PC-3 (cell line): Measurements from ENCODE around the gene WNT7A.

ENCODE experiments used
- EZH2 ChIP-seq: fragments of 300-600 bp; sonication (generic); IDR thresholded peaks from one replicate; pipeline ENCODE4 v1.6.1; 2017; ENCODE audit warnings: antibody characterized with exemption, mild to moderate bottlenecking, low read length; ENCODE audit not compliant: unreplicated experiment
- EZH2phosphoT487 ChIP-seq: fragments of 300-600 bp; sonication (generic); IDR thresholded peaks from 2 replicates; pipeline ENCODE4 v1.6.1; 2018; ENCODE audit warnings: mild to moderate bottlenecking, antibody characterized with exemption, low read length, borderline replicate concordance
- TF ChIP-seq, protein P1 (sequence below): fragments of 300-600 bp; sonication (generic); conservative IDR thresholded peaks from 2 replicates; pipeline ENCODE4 v1.5.1; 2017; ENCODE audit warnings: antibody characterized with exemption, low read depth, mild to moderate bottlenecking, low read length

DNA sequence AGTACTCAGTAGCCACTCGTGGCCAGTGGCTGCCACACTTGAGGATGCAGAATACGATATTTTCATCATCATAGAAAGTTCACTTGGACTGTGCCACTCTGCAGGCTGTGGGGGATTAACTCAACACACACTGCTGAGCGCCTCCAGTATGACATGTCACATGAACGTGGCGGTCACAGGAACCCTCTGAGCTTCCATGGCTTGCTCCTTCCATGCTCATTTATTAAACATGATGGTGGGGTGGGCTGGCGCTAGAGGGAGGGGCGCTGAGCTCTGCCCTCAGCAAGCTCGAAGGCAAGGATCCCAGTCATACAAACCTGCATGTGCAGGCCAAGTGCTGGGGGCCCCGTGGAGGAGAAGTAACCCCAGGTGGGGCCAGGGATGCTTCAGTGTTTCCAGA is 85.5 kb downstream of the WNT7A start:
- TF ChIP-seq EZH2phosphoT487 (no peak), EZH2 (no peak)
- TF ChIP-seq, protein P1, sequence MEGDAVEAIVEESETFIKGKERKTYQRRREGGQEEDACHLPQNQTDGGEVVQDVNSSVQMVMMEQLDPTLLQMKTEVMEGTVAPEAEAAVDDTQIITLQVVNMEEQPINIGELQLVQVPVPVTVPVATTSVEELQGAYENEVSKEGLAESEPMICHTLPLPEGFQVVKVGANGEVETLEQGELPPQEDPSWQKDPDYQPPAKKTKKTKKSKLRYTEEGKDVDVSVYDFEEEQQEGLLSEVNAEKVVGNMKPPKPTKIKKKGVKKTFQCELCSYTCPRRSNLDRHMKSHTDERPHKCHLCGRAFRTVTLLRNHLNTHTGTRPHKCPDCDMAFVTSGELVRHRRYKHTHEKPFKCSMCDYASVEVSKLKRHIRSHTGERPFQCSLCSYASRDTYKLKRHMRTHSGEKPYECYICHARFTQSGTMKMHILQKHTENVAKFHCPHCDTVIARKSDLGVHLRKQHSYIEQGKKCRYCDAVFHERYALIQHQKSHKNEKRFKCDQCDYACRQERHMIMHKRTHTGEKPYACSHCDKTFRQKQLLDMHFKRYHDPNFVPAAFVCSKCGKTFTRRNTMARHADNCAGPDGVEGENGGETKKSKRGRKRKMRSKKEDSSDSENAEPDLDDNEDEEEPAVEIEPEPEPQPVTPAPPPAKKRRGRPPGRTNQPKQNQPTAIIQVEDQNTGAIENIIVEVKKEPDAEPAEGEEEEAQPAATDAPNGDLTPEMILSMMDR = no peak
